Subcutaneous abdominal adipose tissue (tissue), 5 donors: ENCODE measurements around the gene PTGIS.
A peak's percentile ranks its signal among the peaks of the same experiment; 100 is the strongest.

Source experiments
- H3K27ac ChIP-seq: one replicate; pipeline ENCODE4 v1.7.0; 2013; ENCODE audit warnings: low read depth, mild to moderate bottlenecking, inconsistent platforms, low read length, moderate library complexity
- H3K27me3 ChIP-seq, 5 donors: one replicate each; pipeline ENCODE4 v1.7.0; 2013; ENCODE audit warnings: low read length in 5 of 5, inconsistent platforms in 1 of 5; ENCODE audit not compliant: control insufficient read depth in 5 of 5, insufficient read depth in 4 of 5
- H3K36me3 ChIP-seq, 5 donors: one replicate each; pipeline ENCODE4 v1.7.0; 2013; ENCODE audit warnings: low read length in 5 of 5; ENCODE audit not compliant: control insufficient read depth in 5 of 5, insufficient read depth in 5 of 5
- H3K4me1 ChIP-seq, 5 donors: one replicate each; pipeline ENCODE4 v1.7.0; 2013; ENCODE audit warnings: low read length in 5 of 5, mild to moderate bottlenecking in 3 of 5, moderate library complexity in 1 of 5; ENCODE audit not compliant: control insufficient read depth in 5 of 5, insufficient read depth in 5 of 5
- H3K4me3 ChIP-seq, 5 donors: one replicate each; pipeline ENCODE4 v1.7.0; 2013; ENCODE audit warnings: low read length in 5 of 5, low read depth in 1 of 5
- H3K9ac ChIP-seq, 5 donors: one replicate each; pipeline ENCODE4 v1.7.0; 2013; ENCODE audit warnings: low read length in 5 of 5, mild to moderate bottlenecking in 4 of 5, moderate library complexity in 3 of 5
- H3K9me3 ChIP-seq, 5 donors: one replicate each; pipeline ENCODE4 v1.7.0; 2013; ENCODE audit warnings: low read length in 5 of 5; ENCODE audit not compliant: control insufficient read depth in 5 of 5
- donor health status: healthy.
- donor health status: healthy.
- donor health status: healthy.
- donor health status: healthy.
- donor health status: healthy.

PTGIS gene

GRCh38 chr20:49517805-49518100, 50.2 kb downstream of the PTGIS start:
- no peaks in the 10 kb centered on the region for H3K9me3 ChIP-seq
- no peak overlapping the region for H3K27ac ChIP-seq
- no peak overlapping the region for H3K4me3 ChIP-seq
- no peak overlapping the region for H3K9ac ChIP-seq
- no peaks in the 10 kb centered on the region for H3K27me3 ChIP-seq
- peaks cover 0 to 4% (median 0%) of the 10 kb centered on the region in 5 donors for H3K36me3 ChIP-seq
- peaks cover 3 to 22% (median 11%) of the 10 kb centered on the region in 5 donors for H3K4me1 ChIP-seq

- Histone ChIP-seq H3K27me3 (no peaks in the 10 kb centered on the region), H3K27ac (no peak overlapping the region)
Observed at GRCh38 chr20:49516916-49517804, 50.8 kb downstream of the PTGIS start.

GRCh38 chr20:49515586-49515985, 52.4 kb downstream of the PTGIS start:
- H3K27me3 ChIP-seq = no peaks in the 10 kb centered on the region
- H3K36me3 ChIP-seq = no peaks in the 10 kb centered on the region
- peaks cover 2 to 24% (median 18%) of the 10 kb centered on the region in 5 donors for H3K4me1 ChIP-seq
- H3K9me3 ChIP-seq = no peaks in the 10 kb centered on the region
- no peak overlapping the region for H3K9ac ChIP-seq
- no peak overlapping the region for H3K4me3 ChIP-seq
- H3K27ac ChIP-seq = no peak overlapping the region

More at GRCh38 chr20:49516916-49517804, 50.8 kb downstream of the PTGIS start:
- Histone ChIP-seq H3K4me1 (peaks cover 3 to 22% (median 11%) of the 10 kb centered on the region in 5 donors), H3K9me3 (no peaks in the 10 kb centered on the region), H3K36me3 (peaks cover 0 to 4% (median 0%) of the 10 kb centered on the region in 5 donors), H3K4me3 (no peak overlapping the region), H3K9ac (no peak overlapping the region)

GRCh38 chr20:49513517-49513916, 54.4 kb downstream of the PTGIS start:
- Histone ChIP-seq H3K9me3 (no peaks in the 10 kb centered on the region), H3K9ac (no peak overlapping the region), H3K36me3 (no peaks in the 10 kb centered on the region), H3K4me1 (peaks cover 2 to 39% (median 31%) of the 10 kb centered on the region in 5 donors), H3K27me3 (no peaks in the 10 kb centered on the region), H3K4me3 (no peak overlapping the region), H3K27ac (no peak overlapping the region)

GRCh38 chr20:49513009-49513408, 54.9 kb downstream of the PTGIS start:
- peaks cover 4 to 41% (median 32%) of the 10 kb centered on the region in 5 donors for H3K4me1 ChIP-seq
- H3K9me3 ChIP-seq = no peaks in the 10 kb centered on the region
- peaks cover 0 to 2% (median 0%) of the 10 kb centered on the region in 5 donors for H3K36me3 ChIP-seq
- no peak overlapping the region for H3K4me3 ChIP-seq
- no peak overlapping the region for H3K9ac ChIP-seq
- H3K27ac ChIP-seq = no peak overlapping the region
- no peaks in the 10 kb centered on the region for H3K27me3 ChIP-seq

GRCh38 chr20:49511788-49512525, 56.0 kb downstream of the PTGIS start:
- no peaks in the 10 kb centered on the region for H3K9me3 ChIP-seq
- H3K36me3 ChIP-seq = peaks cover 0 to 9% (median 2%) of the 10 kb centered on the region in 5 donors
- H3K27ac ChIP-seq = no peak overlapping the region
- no peak overlapping the region for H3K9ac ChIP-seq
- no peak overlapping the region for H3K4me3 ChIP-seq
- no peaks in the 10 kb centered on the region for H3K27me3 ChIP-seq
- H3K4me1 ChIP-seq = peaks cover 0 to 41% (median 34%) of the 10 kb centered on the region in 5 donors

- H3K4me3 ChIP-seq = no peak overlapping the region
- no peaks in the 10 kb centered on the region for H3K27me3 ChIP-seq
- H3K36me3 ChIP-seq = peaks cover 0 to 9% (median 2%) of the 10 kb centered on the region in 5 donors
- H3K27ac ChIP-seq = peak overlapping the region; percentile 65
- no peaks in the 10 kb centered on the region for H3K9me3 ChIP-seq
- peaks cover 2 to 47% (median 39%) of the 10 kb centered on the region in 5 donors for H3K4me1 ChIP-seq
- H3K9ac ChIP-seq = peak overlapping the region in 2 of 5 donors; percentile 27 to 28
Observed at GRCh38 chr20:49510562-49511122, 57.3 kb downstream of the PTGIS start.

- no peaks in the 10 kb centered on the region for H3K27me3 ChIP-seq
- H3K4me3 ChIP-seq = no peak overlapping the region
- peaks cover 4 to 47% (median 39%) of the 10 kb centered on the region in 5 donors for H3K4me1 ChIP-seq
- no peaks in the 10 kb centered on the region for H3K9me3 ChIP-seq
- peaks cover 0 to 9% (median 2%) of the 10 kb centered on the region in 5 donors for H3K36me3 ChIP-seq
- no peak overlapping the region for H3K9ac ChIP-seq
- no peak overlapping the region for H3K27ac ChIP-seq
Observed at GRCh38 chr20:49508435-49509199, 59.3 kb downstream of the PTGIS start.

- H3K9me3 ChIP-seq = no peaks in the 10 kb centered on the region
- H3K27ac ChIP-seq = no peak overlapping the region
- peaks cover 4 to 47% (median 39%) of the 10 kb centered on the region in 5 donors for H3K4me1 ChIP-seq
Observed at GRCh38 chr20:49507741-49508434, 60.0 kb downstream of the PTGIS start.

More at GRCh38 chr20:49507741-49508434, 60.0 kb downstream of the PTGIS start:
- H3K36me3 ChIP-seq = peaks cover 0 to 9% (median 2%) of the 10 kb centered on the region in 5 donors
- H3K4me3 ChIP-seq = no peak overlapping the region
- no peaks in the 10 kb centered on the region for H3K27me3 ChIP-seq
- H3K9ac ChIP-seq = no peak overlapping the region
